Measurements from ENCODE around the gene WLS.

The WLS gene

DNA sequence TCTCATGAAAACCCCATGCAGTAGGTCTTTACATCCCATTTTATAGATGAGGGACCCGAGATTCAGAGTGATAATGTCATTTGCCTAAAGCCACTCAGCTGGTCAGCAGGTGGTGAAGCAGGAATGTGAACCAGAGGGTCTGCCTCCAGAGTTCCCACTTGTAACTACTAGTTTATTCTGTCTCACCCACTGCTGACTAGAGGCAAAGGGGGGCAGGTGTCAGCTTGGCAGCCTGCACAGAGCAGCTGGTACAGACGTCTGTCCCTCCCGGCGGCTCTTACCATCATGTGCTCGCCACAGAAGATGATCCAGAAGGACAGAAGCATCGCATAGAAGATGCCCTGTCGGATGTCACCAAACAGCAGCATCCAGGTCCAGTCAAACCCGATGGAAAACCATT, 82.4 kb downstream of the WLS start:
- TF ChIP-seq, protein P1, sequence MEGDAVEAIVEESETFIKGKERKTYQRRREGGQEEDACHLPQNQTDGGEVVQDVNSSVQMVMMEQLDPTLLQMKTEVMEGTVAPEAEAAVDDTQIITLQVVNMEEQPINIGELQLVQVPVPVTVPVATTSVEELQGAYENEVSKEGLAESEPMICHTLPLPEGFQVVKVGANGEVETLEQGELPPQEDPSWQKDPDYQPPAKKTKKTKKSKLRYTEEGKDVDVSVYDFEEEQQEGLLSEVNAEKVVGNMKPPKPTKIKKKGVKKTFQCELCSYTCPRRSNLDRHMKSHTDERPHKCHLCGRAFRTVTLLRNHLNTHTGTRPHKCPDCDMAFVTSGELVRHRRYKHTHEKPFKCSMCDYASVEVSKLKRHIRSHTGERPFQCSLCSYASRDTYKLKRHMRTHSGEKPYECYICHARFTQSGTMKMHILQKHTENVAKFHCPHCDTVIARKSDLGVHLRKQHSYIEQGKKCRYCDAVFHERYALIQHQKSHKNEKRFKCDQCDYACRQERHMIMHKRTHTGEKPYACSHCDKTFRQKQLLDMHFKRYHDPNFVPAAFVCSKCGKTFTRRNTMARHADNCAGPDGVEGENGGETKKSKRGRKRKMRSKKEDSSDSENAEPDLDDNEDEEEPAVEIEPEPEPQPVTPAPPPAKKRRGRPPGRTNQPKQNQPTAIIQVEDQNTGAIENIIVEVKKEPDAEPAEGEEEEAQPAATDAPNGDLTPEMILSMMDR (conservative IDR thresholded peaks at IDR 0.05; ENCODE audit: low read depth, low read length) = no peak
- no peak for DNase-seq (ENCODE audit: low read depth)
- no peak overlapping the region for H3K4me3 ChIP-seq (ENCODE audit: low read depth, low read length)

- no peak overlapping the region for H3K4me3 ChIP-seq (ENCODE audit: low read depth, low read length)
- no peak for DNase-seq (ENCODE audit: low read depth)
- TF ChIP-seq, protein P1 (conservative IDR thresholded peaks at IDR 0.05; ENCODE audit: low read depth, low read length) = no peak
These were observed 83.1 kb downstream of the WLS start for GRCh38 chr1:68149110-68149798.

DNA sequence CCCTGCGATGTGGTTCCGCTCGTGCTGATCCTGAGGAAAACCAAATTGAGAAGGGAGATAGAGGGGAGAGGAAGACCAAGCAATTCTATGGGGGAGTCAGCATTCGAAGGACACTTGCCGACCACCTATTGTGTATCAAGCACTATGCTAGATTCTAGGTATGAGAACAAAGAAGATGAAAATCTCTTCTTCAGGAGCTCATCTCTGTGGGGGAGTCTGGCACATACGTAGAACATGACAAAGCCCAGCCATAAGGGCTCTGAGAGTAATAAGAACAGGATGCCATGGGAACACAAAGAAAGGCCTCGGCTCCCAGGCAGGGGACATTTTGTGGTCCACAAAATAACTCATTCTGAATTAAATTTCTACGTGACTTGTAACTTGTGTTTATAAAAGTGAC, 83.7 kb downstream of the WLS start:
- TF ChIP-seq, protein P1 (conservative IDR thresholded peaks at IDR 0.05; ENCODE audit: low read depth, low read length) = no peak
- DNase-seq (ENCODE audit: low read depth) = no peak
- no peak overlapping the region for H3K4me3 ChIP-seq (ENCODE audit: low read depth, low read length)

DNA sequence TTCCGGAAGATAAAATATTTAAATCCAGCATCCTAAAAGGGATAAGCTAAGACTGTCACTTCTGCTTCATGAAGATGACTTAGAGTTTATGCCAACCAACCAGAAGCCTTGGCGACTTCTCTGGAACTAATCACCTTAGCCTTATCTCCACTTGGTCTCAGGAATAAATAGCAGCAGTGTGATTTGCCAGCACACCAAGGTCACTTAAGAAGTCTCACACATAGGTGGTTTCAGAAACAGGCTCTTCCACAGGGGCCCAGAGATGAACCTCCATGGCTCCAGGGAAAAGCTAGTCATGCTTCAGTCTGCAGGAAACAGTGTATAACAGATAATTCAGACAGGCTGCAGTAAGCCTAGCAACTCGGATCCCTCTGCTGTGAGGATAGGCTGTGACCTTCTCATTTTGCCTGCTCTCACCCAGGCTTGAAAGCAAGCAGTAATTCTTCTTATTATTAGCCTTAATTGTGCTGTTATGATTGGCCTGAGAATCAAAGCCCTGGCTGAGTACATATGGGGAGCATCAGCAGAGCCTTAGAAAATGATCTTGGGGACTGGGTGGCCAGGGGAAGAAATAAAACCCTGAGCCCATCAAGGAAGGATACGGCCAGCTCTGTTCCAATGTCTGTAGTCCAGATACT, 84.7 kb downstream of the WLS start:
- TF ChIP-seq, protein P1 (conservative IDR thresholded peaks at IDR 0.05; ENCODE audit: low read depth, low read length) = no peak
- no peak for DNase-seq (ENCODE audit: low read depth)
- no peak overlapping the region for H3K4me3 ChIP-seq (ENCODE audit: low read depth, low read length)

- no peak for DNase-seq (ENCODE audit: low read depth)
- H3K4me3 ChIP-seq (ENCODE audit: low read depth, low read length) = no peak overlapping the region
- TF ChIP-seq, protein P1 (conservative IDR thresholded peaks at IDR 0.05; ENCODE audit: low read depth, low read length) = no peak
These were observed 86.8 kb downstream of the WLS start for GRCh38 chr1:68145418-68146126.

DNA sequence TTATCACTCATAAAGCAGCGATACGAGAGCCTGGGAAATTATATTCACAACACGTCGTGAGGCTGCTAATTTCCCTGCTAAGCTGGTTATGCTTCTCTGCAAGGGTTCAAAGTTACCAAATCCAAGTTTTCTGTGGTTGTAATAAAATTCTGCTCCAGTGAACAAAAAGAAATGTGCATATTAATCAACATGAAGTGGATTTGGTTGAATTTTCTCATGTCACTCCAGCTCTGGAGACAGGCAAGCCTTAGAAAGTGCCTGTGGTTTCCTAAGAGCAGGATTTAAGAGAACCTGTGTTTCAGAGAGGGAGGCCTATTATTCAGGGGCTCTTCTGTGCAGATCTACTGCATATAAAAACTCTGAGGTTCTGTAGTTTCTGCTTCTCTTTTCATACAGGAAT, 87.5 kb downstream of the WLS start:
- H3K4me3 ChIP-seq (ENCODE audit: low read depth, low read length) = no peak overlapping the region
- no peak for DNase-seq (ENCODE audit: low read depth)
- TF ChIP-seq, protein P1 (conservative IDR thresholded peaks at IDR 0.05; ENCODE audit: low read depth, low read length) = no peak

Measured in choroid plexus epithelial cell (primary cell).